Mesenchymal stem cell (in vitro differentiated cells and primary cell): Measurements from ENCODE around the gene KIF26B.

Experiments
- DNase-seq: peaks from one replicate; pipeline ENCODE4 v3.0.0-alpha.2; 2013
- H2AFZ ChIP-seq: one replicate; pipeline ENCODE4 v1.6.1; 2013; ENCODE audit warnings: low read depth, mild to moderate bottlenecking, control low read depth, inconsistent platforms, low read length, moderate library complexity
- H2AK5ac ChIP-seq: 2 replicates; pipeline ENCODE4 v1.6.1; 2013; ENCODE audit warnings: low read length, moderate library complexity, mild to moderate bottlenecking, inconsistent platforms; ENCODE audit not compliant: severe bottlenecking
- H2BK120ac ChIP-seq: one replicate; pipeline ENCODE4 v1.6.1; 2013; ENCODE audit warnings: low read depth, mild to moderate bottlenecking, inconsistent platforms, low read length, moderate library complexity
- H2BK12ac ChIP-seq, 2 experiments: one replicate each; pipeline ENCODE4 v1.6.1; 2013; ENCODE audit warnings: inconsistent platforms in 2 of 2, low read length in 2 of 2, mild to moderate bottlenecking in 2 of 2, moderate library complexity in 2 of 2, control low read depth in 1 of 2
- H2BK15ac ChIP-seq: one replicate; pipeline ENCODE4 v1.6.1; 2013; ENCODE audit warnings: mild to moderate bottlenecking, low read depth, inconsistent platforms; ENCODE audit not compliant: poor library complexity, severe bottlenecking
- H2BK5ac ChIP-seq: 2 replicates; pipeline ENCODE4 v1.6.1; 2013; ENCODE audit warnings: low read depth, mild to moderate bottlenecking, low read length, control low read depth, inconsistent platforms; ENCODE audit not compliant: poor library complexity, severe bottlenecking
- H3K14ac ChIP-seq, 2 experiments: one replicate each; pipeline ENCODE4 v1.6.1; 2013; ENCODE audit warnings: inconsistent platforms in 2 of 2, low read length in 2 of 2, control low read depth in 1 of 2, mild to moderate bottlenecking in 1 of 2, moderate library complexity in 1 of 2
- H3K18ac ChIP-seq, 2 experiments: one replicate each; pipeline ENCODE4 v1.6.1; 2013; ENCODE audit warnings: inconsistent platforms in 2 of 2, low read length in 2 of 2, control low read depth in 1 of 2, low read depth in 1 of 2, mild to moderate bottlenecking in 1 of 2
- H3K23ac ChIP-seq, 2 experiments: one replicate each; pipeline ENCODE4 v1.6.1; 2013; ENCODE audit warnings: inconsistent platforms in 2 of 2, low read length in 2 of 2, mild to moderate bottlenecking in 2 of 2, moderate library complexity in 2 of 2, control low read depth in 1 of 2
- H3K27ac ChIP-seq: 2 replicates; pipeline ENCODE4 v1.5.1; 2013; ENCODE audit warnings: mild to moderate bottlenecking, moderate library complexity, low read length, control low read depth, inconsistent platforms; ENCODE audit not compliant: poor library complexity, severe bottlenecking
- H3K27me3 ChIP-seq, 2 experiments: 2 replicates each; pipeline versions ENCODE4 v1.6.1 to v1.7.0; 2013; ENCODE audit warnings: low read length in 2 of 2, mild to moderate bottlenecking in 2 of 2, moderate library complexity in 2 of 2, control low read depth in 1 of 2, inconsistent platforms in 1 of 2; ENCODE audit not compliant: control insufficient read depth in 1 of 2, insufficient read depth in 1 of 2
- H3K36me3 ChIP-seq, 2 experiments: 2 replicates each; pipeline versions ENCODE4 v1.6.1 to v1.7.0; 2013; ENCODE audit warnings: low read length in 2 of 2, control low read depth in 1 of 2, inconsistent platforms in 1 of 2, low read depth in 1 of 2, mild to moderate bottlenecking in 1 of 2; ENCODE audit not compliant: insufficient read depth in 2 of 2, control insufficient read depth in 1 of 2
- H3K4ac ChIP-seq, 2 experiments: one replicate each; pipeline ENCODE4 v1.6.1; 2013; ENCODE audit warnings: inconsistent platforms in 2 of 2, low read length in 2 of 2, mild to moderate bottlenecking in 2 of 2, moderate library complexity in 2 of 2, control low read depth in 1 of 2, low read depth in 1 of 2
- H3K4me1 ChIP-seq: 2 replicates; pipeline ENCODE4 v1.6.1; 2013; ENCODE audit warnings: low read depth, low read length, control low read depth; ENCODE audit not compliant: control insufficient read depth, insufficient read depth
- H3K4me2 ChIP-seq: 2 replicates; pipeline ENCODE4 v1.6.1; 2013; ENCODE audit warnings: low read length, mild to moderate bottlenecking, inconsistent platforms; ENCODE audit not compliant: poor library complexity, severe bottlenecking
- H3K4me3 ChIP-seq, 2 experiments: 2 replicates each; pipeline versions ENCODE4 v1.5.1 to v1.7.0; 2013; ENCODE audit warnings: low read length in 2 of 2, mild to moderate bottlenecking in 2 of 2, control low read depth in 1 of 2, low read depth in 1 of 2; ENCODE audit not compliant: insufficient read depth in 1 of 2
- H3K79me1 ChIP-seq: replicated peaks from 2 replicates; pipeline ENCODE4 v1.6.1; 2013; ENCODE audit warnings: mild to moderate bottlenecking, control low read depth, low read length, inconsistent platforms; ENCODE audit not compliant: poor library complexity, severe bottlenecking
- H3K9ac ChIP-seq: 2 replicates; pipeline ENCODE4 v1.7.0; 2013; ENCODE audit warnings: mild to moderate bottlenecking, low read length, moderate library complexity
- H3K9me3 ChIP-seq: 2 replicates; pipeline ENCODE4 v1.7.0; 2013; ENCODE audit warnings: mild to moderate bottlenecking, low read length; ENCODE audit not compliant: control insufficient read depth
- H4K8ac ChIP-seq: one replicate; pipeline ENCODE4 v1.6.1; 2013; ENCODE audit warnings: inconsistent platforms, mild to moderate bottlenecking, low read length, moderate library complexity
- H4K91ac ChIP-seq: one replicate; pipeline ENCODE4 v1.6.1; 2013; ENCODE audit warnings: mild to moderate bottlenecking, low read length, inconsistent platforms
- WGBS: methylation state at CpG from one replicate; pipeline ENCODE4 v1.1.7; 2013; ENCODE audit warnings: mixed read lengths; 5-methylcytosine and 5-hydroxymethylcytosine counted together

The KIF26B gene

GRCh38 chr1:245172026-245172425, 17.2 kb downstream of the KIF26B start:
- 77% methylated on average over 7 of the region's 7 CpGs for WGBS

GRCh38 chr1:245172829-245173228, 18.0 kb downstream of the KIF26B start:
- no peak overlapping the region for H4K91ac ChIP-seq
- no peak overlapping the region for H3K4me3 ChIP-seq
- no peak overlapping the region for H3K23ac ChIP-seq
- H3K36me3 ChIP-seq = no peaks in the 10 kb centered on the region
- peaks cover 3% of the 10 kb centered on the region for H3K9me3 ChIP-seq
- no peak overlapping the region for H2BK5ac ChIP-seq
- H2BK15ac ChIP-seq = no peak overlapping the region
- H3K27me3 ChIP-seq = peaks cover 2 to 3% of the 10 kb centered on the region in 2 experiments
- H2AK5ac ChIP-seq = no peak overlapping the region
- no peak overlapping the region for H3K9ac ChIP-seq
- H2BK120ac ChIP-seq = no peak overlapping the region
- H3K18ac ChIP-seq = no peak overlapping the region
- no peak overlapping the region for H3K4me2 ChIP-seq
- H3K27ac ChIP-seq = no peak overlapping the region
- H2BK12ac ChIP-seq = no peak overlapping the region
- no peak overlapping the region for H2AFZ ChIP-seq
- H3K14ac ChIP-seq = no peak overlapping the region
- no peak overlapping the region for H4K8ac ChIP-seq
- H3K4me1 ChIP-seq = peaks cover 5% of the 10 kb centered on the region
- H3K79me1 ChIP-seq = no peaks in the 10 kb centered on the region
- 100% methylated on average over 2 of the region's 2 CpGs for WGBS
- no peak for DNase-seq
- no peak overlapping the region for H3K4ac ChIP-seq

More at GRCh38 chr1:245172026-245172425, 17.2 kb downstream of the KIF26B start:
- Histone ChIP-seq H3K4ac (no peak overlapping the region), H3K18ac (no peak overlapping the region), H3K9me3 (peaks cover 3% of the 10 kb centered on the region), H3K23ac (no peak overlapping the region), H3K36me3 (no peaks in the 10 kb centered on the region), H3K27me3 (peaks cover 9 to 10% of the 10 kb centered on the region in 2 experiments), H2BK12ac (no peak overlapping the region), H2AFZ (no peak overlapping the region), H3K4me1 (peaks cover 2% of the 10 kb centered on the region), H2BK120ac (no peak overlapping the region), H2AK5ac (no peak overlapping the region), H2BK15ac (no peak overlapping the region), H4K8ac (no peak overlapping the region), H3K9ac (no peak overlapping the region), H3K27ac (no peak overlapping the region), H2BK5ac (no peak overlapping the region), H3K14ac (no peak overlapping the region), H3K4me3 (no peak overlapping the region), H3K79me1 (no peaks in the 10 kb centered on the region), H4K91ac (no peak overlapping the region), H3K4me2 (no peak overlapping the region)
- DNase-seq = no peak

DNA sequence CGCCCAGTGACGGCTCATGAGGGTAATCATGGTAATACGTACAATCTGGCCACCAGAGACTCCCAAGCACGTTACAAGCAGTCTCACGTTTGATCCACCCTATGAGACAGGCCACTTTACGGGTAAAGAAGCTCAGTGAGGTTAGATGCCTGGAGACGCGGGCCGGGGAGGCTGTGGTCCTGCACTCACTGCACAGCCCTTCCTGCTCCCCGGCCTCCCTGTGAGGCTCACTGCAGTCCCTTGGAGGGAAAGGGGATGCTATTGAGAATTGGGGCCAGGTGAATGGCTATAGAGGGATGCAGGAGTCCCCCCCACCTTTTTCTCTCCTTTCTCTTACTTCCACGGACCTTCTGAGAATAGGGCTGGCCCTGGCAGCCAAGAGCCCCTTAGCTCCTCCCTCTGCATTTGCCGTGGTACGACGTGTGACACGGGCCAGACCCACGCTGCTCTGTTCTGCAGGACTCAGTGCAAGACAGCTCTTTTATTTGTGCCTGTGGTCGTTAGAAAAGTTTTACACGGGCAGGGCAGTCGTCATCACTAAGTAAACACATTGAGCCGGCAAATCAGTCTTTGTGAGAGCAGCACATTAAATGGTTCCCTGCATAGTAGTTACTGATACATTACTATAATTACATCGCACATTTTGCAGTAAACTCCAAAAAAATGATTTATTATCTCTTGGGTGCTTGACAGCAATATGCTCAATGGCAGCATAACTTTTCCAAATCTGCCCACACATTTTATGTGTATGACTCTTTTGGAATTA, 18.8 kb downstream of the KIF26B start:
- peak overlapping the region in 1 of 2 experiments; percentile 48 for H3K18ac ChIP-seq
- peak overlapping the region in 1 of 2 experiments; percentile 23 for H3K4me3 ChIP-seq
- no peak overlapping the region for H2AK5ac ChIP-seq
- no peak overlapping the region for H2BK5ac ChIP-seq
- no peaks in the 10 kb centered on the region for H3K36me3 ChIP-seq
- no peak overlapping the region for H2AFZ ChIP-seq
- peak; percentile 24 for DNase-seq
- H3K9me3 ChIP-seq = peaks cover 3% of the 10 kb centered on the region
- H3K23ac ChIP-seq = peak overlapping the region in 1 of 2 experiments; percentile 83
- H3K4me1 ChIP-seq = peaks cover 5% of the 10 kb centered on the region
- H2BK12ac ChIP-seq = no peak overlapping the region
- H3K27me3 ChIP-seq = no peaks in the 10 kb centered on the region
- H3K4ac ChIP-seq = no peak overlapping the region
- no peaks in the 10 kb centered on the region for H3K79me1 ChIP-seq
- no peak overlapping the region for H4K91ac ChIP-seq
- no peak overlapping the region for H2BK15ac ChIP-seq
- H2BK120ac ChIP-seq = no peak overlapping the region
- no peak overlapping the region for H3K27ac ChIP-seq
- H3K4me2 ChIP-seq = no peak overlapping the region
- H4K8ac ChIP-seq = peak overlapping the region; percentile 57
- H3K14ac ChIP-seq = peak overlapping the region in 1 of 2 experiments; percentile 8
- WGBS = 73% methylated on average over 21 of the region's 21 CpGs
- no peak overlapping the region for H3K9ac ChIP-seq

DNA sequence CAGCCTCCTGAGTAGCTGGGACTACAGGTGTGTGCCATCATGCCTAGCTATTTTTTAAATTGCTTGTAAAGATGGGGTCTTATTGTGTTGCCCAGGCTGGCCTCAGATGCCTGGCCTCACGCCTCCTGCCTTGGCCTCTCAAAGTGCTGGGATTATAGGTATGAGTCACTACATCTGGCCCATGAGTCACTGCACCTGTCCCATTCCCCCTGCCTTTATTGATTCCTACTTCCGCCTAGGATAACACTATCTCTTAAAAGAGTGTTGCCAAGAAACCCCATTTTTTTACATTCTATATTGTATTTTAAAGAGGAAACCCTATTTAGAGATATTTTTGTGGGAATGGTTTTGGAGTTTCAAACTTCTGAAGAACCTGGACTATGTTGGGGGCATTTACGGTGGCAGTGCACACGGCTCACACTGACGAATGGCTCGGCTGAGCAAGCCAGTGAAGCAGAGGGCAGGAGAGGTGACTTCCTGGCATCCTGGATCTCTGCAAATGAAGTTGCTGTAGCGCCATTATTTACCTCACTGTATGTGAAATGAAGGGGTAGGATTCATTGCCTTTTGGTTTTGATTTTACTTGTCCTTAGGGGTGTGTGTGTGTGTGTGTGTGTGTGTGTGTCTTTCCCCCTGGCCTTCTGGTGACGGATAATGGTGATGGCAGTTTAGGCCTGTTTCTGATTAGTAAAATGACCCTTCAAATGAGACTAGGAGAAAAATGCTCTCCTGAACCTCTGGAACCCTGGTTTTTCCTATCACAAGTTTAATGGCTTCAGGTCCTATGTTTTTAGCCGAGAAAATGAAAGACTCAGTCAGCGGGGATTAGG, 22.5 kb downstream of the KIF26B start:
- Histone ChIP-seq H3K4me2 (no peak overlapping the region), H3K14ac (peak overlapping the region in 1 of 2 experiments; percentile 62), H3K18ac (no peak overlapping the region), H3K4ac (no peak overlapping the region), H3K9ac (no peak overlapping the region), H3K4me3 (no peak overlapping the region), H2AK5ac (no peak overlapping the region), H2BK12ac (no peak overlapping the region), H3K79me1 (no peaks in the 10 kb centered on the region), H3K23ac (no peak overlapping the region), H3K9me3 (peaks cover 3% of the 10 kb centered on the region), H2BK15ac (no peak overlapping the region), H3K27me3 (peaks cover 0 to 3% of the 10 kb centered on the region in 2 experiments), H2BK5ac (no peak overlapping the region), H4K8ac (no peak overlapping the region), H2BK120ac (no peak overlapping the region), H4K91ac (peak overlapping the region; percentile 61), H2AFZ (no peak overlapping the region), H3K4me1 (peaks cover 13% of the 10 kb centered on the region), H3K27ac (no peak overlapping the region), H3K36me3 (no peaks in the 10 kb centered on the region)
- no peak for DNase-seq
- 66% methylated on average over 9 of the region's 10 CpGs for WGBS
